HG03196 (cell line): ENCODE measurements around the gene SV2C.

Experiments used
- ATAC-seq: cut with Tn5 transposase; IDR thresholded peaks from one replicate; pipeline ENCODE4 v1.9.1; 2021; ENCODE audit not compliant: unreplicated experiment

Gene SV2C

DNA sequence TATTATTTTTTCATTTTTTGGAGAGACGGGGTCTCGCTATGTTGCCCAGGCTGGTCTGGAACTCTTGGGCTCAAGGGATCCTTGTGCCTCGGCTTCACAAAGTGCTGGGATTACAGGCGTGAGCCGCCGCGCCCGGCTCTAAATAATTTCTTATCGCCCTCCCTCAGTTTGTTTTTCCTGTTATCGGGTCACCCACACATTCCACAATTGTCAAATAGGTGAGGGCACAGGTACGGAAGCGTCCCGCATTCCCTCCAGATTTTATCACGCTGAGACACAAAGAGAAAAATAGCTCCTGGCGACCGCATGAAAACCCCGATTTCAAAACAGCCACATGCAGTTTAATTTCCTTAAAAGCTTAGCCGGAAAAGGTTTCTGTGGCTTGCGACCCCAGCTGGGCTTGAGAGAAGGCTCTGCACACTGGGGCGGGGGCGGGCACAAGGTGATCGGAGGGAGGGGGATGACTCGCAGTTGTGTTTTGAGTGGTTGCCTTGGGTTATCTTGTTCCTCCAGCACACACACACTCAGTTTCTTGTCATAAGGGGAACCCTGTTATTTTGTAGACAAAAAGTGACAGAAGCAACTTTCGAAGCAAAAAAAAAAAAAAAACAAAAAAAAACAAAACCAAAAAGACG lies 319.2 kb downstream of the SV2C start:
- peak; percentile 33 for ATAC-seq

DNA sequence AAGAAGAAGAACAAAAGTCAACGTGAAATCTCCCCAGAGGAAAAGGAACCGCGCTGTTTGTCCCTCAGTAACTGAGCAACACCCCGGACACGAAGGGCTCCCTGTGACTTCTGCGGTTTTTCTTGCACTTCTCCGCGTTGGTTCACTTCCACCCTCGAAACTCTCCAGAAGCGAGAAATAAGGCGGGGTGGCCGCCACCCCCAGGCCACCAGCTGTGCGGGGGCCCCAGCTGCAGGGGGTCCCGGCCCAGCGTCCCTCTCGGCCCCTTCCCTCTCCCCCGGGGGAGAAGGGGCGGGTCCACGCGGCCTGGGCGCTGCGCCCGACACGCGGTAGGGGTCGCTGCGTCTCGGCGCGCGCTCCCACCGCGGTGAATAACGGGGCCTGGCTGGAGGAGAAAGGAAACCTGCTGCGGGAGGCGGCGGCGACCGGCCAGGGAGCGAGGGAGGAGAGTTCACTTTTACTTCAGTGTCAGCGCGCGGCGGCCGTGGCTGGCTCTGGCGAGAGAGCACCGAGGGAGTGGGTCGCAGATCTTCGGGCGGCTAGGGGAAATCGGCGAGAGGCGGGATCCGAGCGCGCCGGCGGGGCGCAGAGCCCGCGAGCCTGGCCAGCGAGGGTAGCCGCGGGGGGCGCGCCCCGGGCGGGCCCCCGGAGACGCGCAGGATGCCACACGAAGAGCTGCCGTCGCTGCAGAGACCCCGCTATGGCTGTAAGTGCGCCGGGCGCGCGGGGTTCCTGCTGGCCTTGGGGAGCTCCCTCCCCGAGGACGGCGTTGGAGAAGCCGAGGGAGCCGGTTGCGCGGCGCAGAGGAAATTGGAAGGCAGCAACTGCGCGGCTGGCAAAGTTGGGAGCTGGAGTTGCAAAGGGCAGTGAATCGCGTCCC lies 319.9 kb downstream of the SV2C start, which contains the start of gene IQGAP2:
Gene IQGAP2, plus strand, starts transcription at position 400 of the 880 bp plus-strand sequence. Its CDS starts 261 bp downstream, at position 661.
- peak; percentile 49 for ATAC-seq
